A549 (cell line): Measurements from ENCODE around the gene BOLA3. TPM values are rescaled to one million over a fixed set of nuclear protein-coding genes. Genes with fewer than 3 reads are reported as not detected.

Experiments
- ATAC-seq, 2 experiments: fragments of 200-7000 bp in 1 of 2; fragments of >200 bp in 1 of 2; cut with Nextera tagmentation in 1 of 2; cut with Tn5 transposase in 1 of 2; 3 replicates each; pipeline versions ENCODE4 v1.8.0 to v1.9.1; 2018 to 2020; ENCODE audit warnings: mild to moderate bottlenecking in 1 of 2, moderate library complexity in 1 of 2
- CTCF ChIA-PET: fragments of 300-600 bp; sonication (Branson Sonifier 250); formaldehyde crosslinking; extraction: SDS; loops from one replicate; lab custom pipeline; 2021; ENCODE audit warnings: antibody characterized with exemption, inconsistent platforms; lab: Yijun Ruan, JAX
- POLR2A ChIA-PET: fragments of 350-600 bp; formaldehyde crosslinking; extraction: SDS; loops from one replicate; lab custom pipeline; 2021; ENCODE audit warnings: antibody characterized with exemption, inconsistent platforms; lab: Yijun Ruan, JAX
- DNase-seq, 2 experiments: peaks; one replicate each; pipeline versions ENCODE4 v3.0.0 to v3.0.0-alpha.2; 2011 to 2016; ENCODE audit warnings: low read depth in 1 of 2, low spot score in 1 of 2
- FAIRE-seq: peaks from 2 replicates; lab custom pipeline; 2011; peaks lifted over from hg19 to GRCh38; lab: Jason Lieb, UNC
- H3K27ac ChIP-seq, 2 experiments: fragments of >200 bp; sonication (Bioruptor Twin); formaldehyde crosslinking; 3 replicates each; pipeline ENCODE4 v1.5.1; 2016 to 2017
- H3K4me1 ChIP-seq: fragments of >200 bp; sonication (Bioruptor Twin); formaldehyde crosslinking; 3 replicates; pipeline ENCODE4 v1.6.1; 2016
- H3K4me2 ChIP-seq: fragments of >200 bp; sonication (Bioruptor Twin); formaldehyde crosslinking; 3 replicates; pipeline ENCODE4 v1.6.1; 2016
- H3K4me3 ChIP-seq: fragments of >200 bp; sonication (Bioruptor Twin); formaldehyde crosslinking; 3 replicates; pipeline ENCODE4 v1.5.1; 2016
- H3K9me3 ChIP-seq: fragments of >200 bp; sonication (Bioruptor Twin); formaldehyde crosslinking; 3 replicates; pipeline ENCODE4 v1.6.1; 2016
- BCL3 ChIP-seq: fragments of >200 bp; sonication (Bioruptor Twin); formaldehyde crosslinking; IDR thresholded peaks from 3 replicates; pipeline ENCODE4 v1.6.1; 2016
- CHD2 ChIP-seq: fragments of 150-350 bp; IDR thresholded peaks from 2 replicates; pipeline ENCODE4 v1.6.1; 2014; ENCODE audit warnings: low read length; ENCODE audit not compliant: partially characterized antibody
- E2F6 ChIP-seq: IDR thresholded peaks from 2 replicates; pipeline ENCODE4 v1.6.1; 2012; ENCODE audit warnings: low read depth, borderline replicate concordance
- EHF ChIP-seq: fragments of 250-450 bp; sonication (Bioruptor Pico); IDR thresholded peaks from 2 replicates; pipeline ENCODE4 v1.5.0; 2020; ENCODE audit warnings: mild to moderate bottlenecking
- ELK1 ChIP-seq: fragments of 150-350 bp; IDR thresholded peaks from 2 replicates; pipeline ENCODE4 v1.6.1; 2014; ENCODE audit warnings: low read depth, mild to moderate bottlenecking, low read length
- FOSB ChIP-seq: fragments of 250-450 bp; sonication (Bioruptor Pico); IDR thresholded peaks from 2 replicates; pipeline ENCODE4 v1.5.0; 2020; ENCODE audit warnings: mild to moderate bottlenecking, moderate library complexity
- FOSL2 ChIP-seq, 2 experiments: fragments of 450-650 bp in 1 of 2; fragments of >200 bp in 1 of 2; sonication (Bioruptor Twin) in 1 of 2; formaldehyde crosslinking; IDR thresholded peaks; 2 replicates each; pipeline versions ENCODE4 v1.5.0 to v1.6.1; 2016 to 2020; ENCODE audit warnings: mild to moderate bottlenecking in 1 of 2, moderate library complexity in 1 of 2
- HES2 ChIP-seq: fragments of >200 bp; sonication (Bioruptor Twin); formaldehyde crosslinking; IDR thresholded peaks from 2 replicates; pipeline ENCODE4 v1.6.1; 2016
- HEYL ChIP-seq: fragments of 250-450 bp; sonication (Bioruptor Pico); IDR thresholded peaks from 2 replicates; pipeline ENCODE4 v1.8.0; 2021; ENCODE audit warnings: mild to moderate bottlenecking, moderate library complexity
- HMGXB4 ChIP-seq: fragments of 250-450 bp; sonication (Bioruptor Pico); IDR thresholded peaks from 2 replicates; pipeline ENCODE4 v1.5.0; 2021; ENCODE audit warnings: mild to moderate bottlenecking, moderate library complexity, borderline replicate concordance
- HOXB5 ChIP-seq: fragments of 250-450 bp; sonication (Bioruptor Pico); IDR thresholded peaks from 2 replicates; pipeline ENCODE4 v1.5.0; 2020; ENCODE audit warnings: mild to moderate bottlenecking, moderate library complexity
- MAFK ChIP-seq: fragments of 450-650 bp; IDR thresholded peaks from 2 replicates; pipeline ENCODE4 v1.6.1; 2014; ENCODE audit not compliant: partially characterized antibody
- MAX ChIP-seq: IDR thresholded peaks from 2 replicates; pipeline ENCODE4 v1.6.1; 2012
- MAZ ChIP-seq: fragments of 150-350 bp; IDR thresholded peaks from 2 replicates; pipeline ENCODE4 v1.6.1; 2014; ENCODE audit warnings: antibody characterized with exemption, low read depth, low read length, borderline replicate concordance
- NFE2L2 ChIP-seq: fragments of 150-350 bp; conservative IDR thresholded peaks from 2 replicates; pipeline ENCODE4 v1.6.1; 2014; ENCODE audit warnings: low read length
- PBX3 ChIP-seq: IDR thresholded peaks from 2 replicates; pipeline ENCODE4 v1.6.1; 2012
- POLR2A ChIP-seq: IDR thresholded peaks from 2 replicates; pipeline ENCODE4 v1.6.1; 2012; ENCODE audit warnings: mild to moderate bottlenecking, low read length
- POLR2AphosphoS2 ChIP-seq: conservative IDR thresholded peaks from 2 replicates; pipeline ENCODE4 v1.6.1; 2012; ENCODE audit warnings: low read length, improper control_type of control experiment, inconsistent platforms
- RNF2 ChIP-seq: fragments of 200-600 bp; sonication (generic); IDR thresholded peaks from 2 replicates; pipeline ENCODE4 v1.6.1; 2016; ENCODE audit warnings: low read depth, mild to moderate bottlenecking, antibody characterized with exemption, moderate library complexity, borderline replicate concordance
- SMC3 ChIP-seq: fragments of >200 bp; sonication (Bioruptor Twin); formaldehyde crosslinking; IDR thresholded peaks from 3 replicates; pipeline ENCODE4 v1.6.1; 2018; ENCODE audit warnings: inconsistent platforms
- WGBS: methylation state at CpG from one replicate; pipeline ENCODE4 v1.1.6; 2017; ENCODE audit errors: missing lambda C conversion rate; 5-methylcytosine and 5-hydroxymethylcytosine counted together
- polyA plus RNA-seq, 4 experiments: library from polyadenylated mRNA; depleted of rRNA in 3 of 4; stranded (reverse); fragments of >200 nt; fragmentation: RNase III in 1 of 4; extraction: RNeasy Plus Mini Kit Qiagen cat#74134 plus additional on column Dnase treatment in 1 of 4; gene quantifications; 2 replicates in 3 of 4; 3 replicates in 1 of 4; pipeline ENCODE4 v1.2.3, GENCODE V29; 2011 to 2017

Gene BOLA3
- polyA plus RNA-seq, 2 of the 4 experiments (the other 2 are of a cell fraction) = 136 to 139 TPM

- TF ChIP-seq CHD2 (no peak), EHF (CRISPR knock-in tag) (no peak)
These were observed 38.2 kb downstream of the BOLA3 start (continued) for GRCh38 chr2:74109551-74109950.

GRCh38 chr2:74107071-74107470 is 40.6 kb downstream of the BOLA3 start:
- CTCF ChIA-PET = interaction anchor here (0.5 to 1.8 kb wide), 2 partner anchors 13 to 845 kb away, joined by 4 read pairs; no protein-coding TSS in a partner anchor
- H3K4me1 ChIP-seq = no peaks in the 10 kb centered on the region
- H3K4me3 ChIP-seq = no peak overlapping the region
- no peak overlapping the region for H3K27ac ChIP-seq
- DNase-seq (no peak), ATAC-seq (no peak)
- TF ChIP-seq MAZ = no peak
- no peak for TF ChIP-seq MAFK
- no peak for TF ChIP-seq SMC3
- TF ChIP-seq PBX3 = no peak
- TF ChIP-seq NFE2L2 = no peak
- no peak for TF ChIP-seq HES2
- no peak for TF ChIP-seq RNF2
- no peak for TF ChIP-seq BCL3
- no peak for TF ChIP-seq POLR2AphosphoS2
- no peak for TF ChIP-seq FOSB (CRISPR knock-in tag)
- TF ChIP-seq POLR2A = no peak
- no peak for TF ChIP-seq ELK1
- TF ChIP-seq MAX = no peak
- TF ChIP-seq HOXB5 (CRISPR knock-in tag) = no peak
- no peak for TF ChIP-seq FOSL2 (IDR thresholded peaks at IDR 0.05)
- no peak for TF ChIP-seq FOSL2 (CRISPR knock-in tag; IDR thresholded peaks at IDR 0.05)
- TF ChIP-seq E2F6 = no peak
- TF ChIP-seq HMGXB4 (CRISPR knock-in tag) = no peak
- no peak for TF ChIP-seq HEYL
- TF ChIP-seq, all 56 proteins: peak for 0
- no peak for FAIRE-seq
- no peaks in the 10 kb centered on the region for H3K9me3 ChIP-seq
- H3K4me2 ChIP-seq = no peak overlapping the region
- POLR2A ChIA-PET = interaction anchor here (0.5 kb wide), 1 partner anchor 43 kb away, joined by 5 read pairs; no protein-coding TSS in a partner anchor
- WGBS = 93% methylated on average over 12 of the region's 12 CpGs
